ENCODE results near the gene SBNO1.

Gene SBNO1

DNA sequence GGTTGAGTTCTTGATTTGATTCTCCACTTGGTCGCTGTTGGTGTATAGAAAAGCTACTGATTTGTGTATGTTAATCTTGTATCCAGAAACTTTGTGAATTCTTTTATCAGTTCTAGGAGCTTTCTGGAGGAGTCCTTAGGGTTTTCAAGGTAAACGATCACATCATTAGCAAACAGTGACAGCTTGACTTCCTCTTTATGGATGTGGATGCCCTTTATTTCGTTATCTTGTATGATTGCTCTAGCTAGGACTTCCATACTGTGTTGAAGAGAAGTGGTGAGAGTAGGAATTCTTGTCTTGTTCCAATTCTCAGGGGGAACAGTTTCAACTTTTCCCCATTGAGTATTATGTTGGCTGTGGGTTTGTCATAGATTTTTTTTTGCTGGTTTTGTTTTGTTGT is 119.0 kb downstream of the SBNO1 start:
- TF ChIP-seq CTCF (IDR thresholded peaks at IDR 0.05; ENCODE audit: extremely low read depth, missing control alignments): no peak
- no peak for DNase-seq (ENCODE audit: low spot score)

DNA sequence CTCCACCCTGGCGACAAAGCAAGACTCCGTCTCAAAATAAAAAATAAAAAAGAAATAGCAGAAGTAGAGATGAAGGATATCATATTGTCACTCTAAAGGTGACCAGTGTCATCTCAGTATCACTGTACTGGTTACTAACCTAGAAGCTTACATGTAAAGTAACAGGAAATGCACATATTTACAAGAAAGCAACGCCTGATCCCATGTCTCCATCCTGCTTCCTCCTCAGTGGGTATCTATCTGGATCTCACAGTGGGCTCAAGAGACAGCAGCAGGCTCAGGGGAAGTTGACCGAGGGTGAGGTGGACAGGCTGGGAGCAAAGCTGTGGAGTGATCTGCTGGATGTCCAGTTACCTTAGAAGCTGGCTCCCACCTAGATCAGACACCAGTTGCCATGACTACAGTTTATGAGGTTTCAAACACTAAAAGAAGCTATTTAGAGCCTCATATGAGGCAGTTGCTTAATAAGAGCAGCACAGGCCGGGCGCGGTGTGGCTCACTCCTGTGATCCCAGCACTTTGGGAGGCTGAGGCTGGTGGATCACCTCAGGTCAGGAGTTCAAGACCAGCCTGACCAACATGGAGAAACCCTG is 120.9 kb downstream of the SBNO1 start:
- no peak for DNase-seq (ENCODE audit: low spot score)
- no peak for TF ChIP-seq CTCF (IDR thresholded peaks at IDR 0.05; ENCODE audit: extremely low read depth, missing control alignments)

- no peak for DNase-seq (ENCODE audit: low spot score)
- no peak for TF ChIP-seq CTCF (IDR thresholded peaks at IDR 0.05; ENCODE audit: extremely low read depth, missing control alignments)
These were observed 122.3 kb downstream of the SBNO1 start for GRCh38 chr12:123242116-123242904.
